Activated T-cell treated with anti-CD3 and anti-CD28 coated beads for 4 hours (primary cell): ENCODE measurements around the gene HSPBP1.
"Not testable (repeated sequence)": the region's sequence is repeated elsewhere in the genome, so short reads cannot be mapped to it uniquely, and the experiment has no call there.

ENCODE experiments used
- DNase-seq: peaks from one replicate; pipeline ENCODE4 v3.0.0-alpha.2; 2020

Gene HSPBP1, protein sequence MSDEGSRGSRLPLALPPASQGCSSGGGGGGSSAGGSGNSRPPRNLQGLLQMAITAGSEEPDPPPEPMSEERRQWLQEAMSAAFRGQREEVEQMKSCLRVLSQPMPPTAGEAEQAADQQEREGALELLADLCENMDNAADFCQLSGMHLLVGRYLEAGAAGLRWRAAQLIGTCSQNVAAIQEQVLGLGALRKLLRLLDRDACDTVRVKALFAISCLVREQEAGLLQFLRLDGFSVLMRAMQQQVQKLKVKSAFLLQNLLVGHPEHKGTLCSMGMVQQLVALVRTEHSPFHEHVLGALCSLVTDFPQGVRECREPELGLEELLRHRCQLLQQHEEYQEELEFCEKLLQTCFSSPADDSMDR

DNA sequence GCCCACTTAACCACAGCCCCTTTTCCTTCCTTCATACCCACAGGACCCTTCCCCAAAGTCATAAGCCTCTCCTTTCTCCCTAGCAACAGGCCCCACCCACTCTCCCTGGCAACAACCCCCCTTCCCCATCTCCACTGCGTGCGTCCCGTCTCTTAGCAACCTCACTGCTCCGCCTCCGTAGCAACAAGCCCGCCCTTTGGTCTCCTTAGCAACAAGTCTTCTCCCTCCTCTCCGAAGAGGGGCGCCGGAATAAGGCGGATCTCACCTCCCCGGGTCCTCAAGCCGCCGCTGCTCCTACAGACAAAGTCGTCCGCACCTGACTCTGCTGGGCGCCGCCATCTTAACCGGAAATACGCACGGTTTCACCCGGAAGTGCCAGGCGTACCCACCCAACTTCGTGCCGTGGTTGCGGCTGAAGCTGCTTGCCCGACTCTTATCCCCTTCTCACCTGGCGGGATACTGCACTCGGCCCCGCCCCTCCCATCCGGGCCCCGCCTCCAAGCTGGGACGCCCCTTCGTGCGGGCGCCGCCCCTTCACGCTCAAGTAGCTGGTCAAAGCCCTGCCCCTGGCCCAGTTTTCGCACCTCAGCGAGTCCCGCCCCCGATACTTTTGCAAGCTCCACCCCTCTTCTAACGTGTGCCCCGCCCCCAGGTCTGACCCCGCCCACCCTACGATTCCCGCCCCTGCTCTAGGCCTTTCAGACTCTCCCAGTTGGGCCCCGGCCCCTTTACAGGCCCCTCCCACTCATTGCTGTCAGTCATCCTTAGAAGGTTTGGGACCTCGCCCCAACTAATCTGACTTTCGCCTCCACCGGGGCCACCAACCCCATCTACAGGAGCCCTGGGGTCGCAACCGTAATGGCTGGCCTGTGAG, at the start of gene HSPBP1:
Gene HSPBP1 (minus strand): TSS at position 341 of the 874 bp plus-strand sequence. CDS start 502 bp downstream, outside the sequence.
- DNase-seq = peak; percentile 89

- DNase-seq = not testable (repeated sequence)
These were observed 48.9 kb upstream of the HSPBP1 start for GRCh38 chr19:55328774-55329318.

- DNase-seq = no peak
These were observed 45.3 kb upstream of the HSPBP1 start, which contains the start of gene TMEM150B for GRCh38 chr19:55325172-55325571. TSS of gene TMEM150B (minus strand) at chr19:55325341. CDS start at chr19:55321036, 4,305 bp downstream.

- DNase-seq = no peak
These were observed 44.8 kb upstream of the HSPBP1 start for GRCh38 chr19:55324662-55325061.

DNA sequence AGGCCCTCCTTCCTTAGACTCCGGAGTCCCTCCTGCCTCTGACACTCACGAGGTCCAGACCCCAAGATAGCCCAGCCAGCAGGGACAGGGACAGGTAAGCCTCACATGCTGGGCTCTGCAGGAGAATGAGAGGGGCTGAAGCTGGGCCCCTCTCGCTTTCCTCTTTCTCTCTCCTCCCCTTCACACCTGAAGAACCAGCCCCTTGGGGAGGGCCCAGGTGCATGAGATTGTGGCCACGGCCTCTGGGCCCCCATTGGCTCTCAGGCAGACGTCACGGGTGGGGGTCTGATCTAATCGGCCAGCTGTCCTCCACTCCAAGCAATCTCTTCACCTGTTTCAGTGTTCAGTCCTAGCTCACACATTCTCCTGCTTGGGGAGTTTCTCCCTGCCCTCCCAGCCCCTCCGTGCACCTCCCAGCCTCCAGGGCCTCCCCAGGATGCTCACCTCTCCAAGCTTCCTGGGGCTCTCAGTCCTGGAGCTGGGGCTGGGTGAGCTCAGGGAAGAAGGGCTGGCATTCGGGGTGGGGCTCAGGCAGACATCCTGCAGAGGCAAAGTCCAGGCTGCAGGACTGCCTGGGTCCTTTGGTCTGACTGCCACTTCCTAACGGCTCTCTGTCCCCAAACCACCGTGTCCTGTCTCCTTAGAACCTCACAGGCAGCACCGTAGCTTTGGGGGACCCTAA, 42.4 kb upstream of the HSPBP1 start:
- no peak for DNase-seq

GRCh38 chr19:55321466-55322137, 41.7 kb upstream of the HSPBP1 start:
- DNase-seq = no peak

DNA sequence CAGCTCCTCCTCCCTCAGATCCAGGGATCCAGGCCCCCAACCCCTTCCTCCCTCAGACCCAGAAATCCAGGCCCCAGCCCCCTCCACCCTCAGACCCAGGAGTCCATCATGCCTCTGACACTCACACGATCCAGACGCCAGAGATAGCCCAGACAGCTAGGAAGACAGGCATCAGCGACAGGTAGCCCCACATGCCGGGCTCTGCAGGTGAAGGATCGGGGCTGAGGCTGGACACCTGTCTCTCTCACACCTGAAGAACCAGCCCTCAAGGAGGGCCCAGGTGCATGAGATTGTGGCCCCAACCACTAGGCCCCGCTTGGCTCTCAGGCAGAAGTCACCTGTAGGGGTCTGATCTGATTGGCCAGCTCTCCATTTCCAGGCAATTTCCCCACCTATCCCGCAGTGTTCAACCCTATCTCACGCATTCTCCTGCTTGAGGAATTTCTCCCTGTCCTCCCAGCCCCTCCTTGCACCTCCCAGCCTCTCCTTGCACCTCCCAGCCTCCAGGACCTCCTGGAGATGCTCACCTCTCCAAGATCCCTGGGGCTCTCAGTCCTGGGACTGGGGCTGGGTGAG, 41.0 kb upstream of the HSPBP1 start:
- no peak for DNase-seq

GRCh38 chr19:55319785-55320184, 39.9 kb upstream of the HSPBP1 start:
- no peak for DNase-seq

DNA sequence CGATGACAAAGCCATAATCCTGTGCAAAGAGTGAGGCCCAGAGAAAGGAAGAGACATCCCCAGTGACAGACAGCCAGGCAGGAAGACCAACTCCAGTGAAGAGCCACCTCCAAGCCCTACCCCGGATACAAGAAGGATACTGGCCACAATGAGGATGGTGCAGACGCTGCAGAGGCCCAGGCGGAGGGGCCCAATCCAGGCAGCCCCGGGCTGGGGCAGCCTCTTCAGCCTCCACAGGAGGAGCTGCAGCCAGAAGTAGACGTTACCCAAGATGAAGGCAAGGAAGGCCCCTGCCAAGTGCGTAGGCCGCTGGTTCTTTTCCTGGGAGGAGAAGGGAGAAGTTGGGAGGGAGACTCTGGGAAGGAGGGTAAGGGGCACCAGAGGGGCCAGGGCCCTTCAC, 36.7 kb upstream of the HSPBP1 start:
- DNase-seq = no peak

- no peak for DNase-seq
These were observed 36.1 kb upstream of the HSPBP1 start for GRCh38 chr19:55315956-55316525.

GRCh38 chr19:55314396-55314795, 34.5 kb upstream of the HSPBP1 start:
- DNase-seq = no peak

- DNase-seq = no peak
These were observed 33.0 kb upstream of the HSPBP1 start for GRCh38 chr19:55312621-55313512.

GRCh38 chr19:55311797-55312196, 31.9 kb upstream of the HSPBP1 start:
- no peak for DNase-seq

DNA sequence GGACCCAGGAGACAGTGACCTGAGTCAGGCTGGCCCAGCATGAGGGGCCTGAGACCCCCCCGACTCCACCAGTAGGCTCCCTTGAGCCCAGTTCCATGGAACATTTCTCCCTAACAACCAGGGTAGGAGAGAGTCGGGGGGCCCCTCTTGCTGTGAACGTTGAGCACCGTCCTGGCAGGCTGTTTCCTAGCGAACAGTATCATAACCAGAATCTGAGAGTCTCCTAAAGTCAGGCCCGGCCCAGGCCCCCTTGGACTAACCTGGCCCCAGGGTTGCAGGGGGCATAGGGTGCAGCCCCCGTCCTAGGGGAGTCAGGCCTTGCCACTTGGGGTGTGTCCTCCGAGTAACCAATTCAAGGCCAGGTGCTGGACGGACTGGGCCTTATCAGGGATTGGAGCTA, 31.5 kb upstream of the HSPBP1 start:
- DNase-seq = no peak

DNA sequence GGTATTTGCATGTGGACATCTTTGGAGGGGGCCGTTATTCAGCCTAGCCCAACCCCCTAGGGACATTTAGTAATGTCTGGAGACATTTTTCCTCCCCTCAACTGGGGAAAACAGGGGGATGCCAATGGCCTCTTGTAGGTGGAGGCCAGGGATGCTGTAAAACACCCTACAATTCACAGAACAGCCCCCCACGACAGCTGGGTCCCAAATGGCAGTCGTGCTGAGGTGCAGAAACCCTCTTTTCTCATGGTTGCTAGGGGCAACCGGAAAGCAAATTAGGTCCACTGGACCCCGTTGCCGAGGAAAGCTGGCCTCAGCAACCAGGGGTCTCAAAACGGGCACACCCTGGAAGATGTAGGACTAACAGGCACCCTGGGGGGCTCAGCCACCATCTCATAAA, 30.6 kb upstream of the HSPBP1 start:
- DNase-seq = no peak

GRCh38 chr19:55309448-55309847, 29.5 kb upstream of the HSPBP1 start:
- no peak for DNase-seq

- DNase-seq = no peak
These were observed 28.4 kb upstream of the HSPBP1 start for GRCh38 chr19:55308281-55308680.

DNA sequence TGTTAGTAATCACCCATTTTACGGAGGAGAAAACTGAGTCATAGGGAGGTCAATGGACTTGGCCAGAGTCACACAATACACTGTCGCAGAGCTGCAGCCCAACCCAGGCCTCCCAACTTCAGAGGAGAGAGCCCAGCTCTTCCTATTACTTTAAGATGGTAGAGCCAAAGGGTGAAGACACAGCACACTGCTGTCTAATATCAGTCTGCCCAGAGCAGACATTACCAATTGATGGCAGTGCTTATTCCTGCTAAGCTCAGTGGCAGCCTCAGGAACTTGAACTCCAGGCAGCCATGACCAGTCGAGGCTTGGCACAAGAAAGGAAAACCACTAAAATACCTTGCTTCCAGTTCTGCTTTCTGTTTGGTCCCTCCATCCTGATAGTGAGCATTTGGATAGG, 26.8 kb upstream of the HSPBP1 start:
- DNase-seq = no peak

- DNase-seq = no peak
These were observed 26.2 kb upstream of the HSPBP1 start for GRCh38 chr19:55305983-55306562.

DNA sequence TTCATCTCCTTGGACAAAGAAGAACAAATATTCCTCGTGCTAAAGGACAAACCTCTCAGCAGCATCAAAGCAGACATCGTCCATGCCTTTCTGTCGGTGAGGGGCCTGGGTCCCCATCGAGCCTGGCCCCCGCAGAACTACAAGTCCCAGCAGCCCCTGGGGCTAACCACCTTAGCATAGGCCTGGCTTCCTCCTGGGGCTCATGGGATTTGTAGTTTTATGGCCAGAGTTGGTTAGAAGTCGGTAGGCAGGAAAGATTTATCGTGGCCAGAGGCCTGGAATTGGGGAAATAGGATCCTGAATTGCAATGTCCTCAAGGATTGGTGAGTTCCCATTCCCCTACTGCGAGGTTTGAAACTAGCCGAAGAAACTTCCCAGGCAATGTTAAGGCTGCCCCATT, 25.6 kb upstream of the HSPBP1 start:
- peak; percentile 29 for DNase-seq
